ENCODE data around the gene C2CD4C. TPM values are rescaled to one million over a fixed set of nuclear protein-coding genes. Genes with fewer than 3 reads are reported as not detected.

The C2CD4C gene
- total RNA-seq, 1 experiment from 2014 or later, result 0.29 TPM

DNA sequence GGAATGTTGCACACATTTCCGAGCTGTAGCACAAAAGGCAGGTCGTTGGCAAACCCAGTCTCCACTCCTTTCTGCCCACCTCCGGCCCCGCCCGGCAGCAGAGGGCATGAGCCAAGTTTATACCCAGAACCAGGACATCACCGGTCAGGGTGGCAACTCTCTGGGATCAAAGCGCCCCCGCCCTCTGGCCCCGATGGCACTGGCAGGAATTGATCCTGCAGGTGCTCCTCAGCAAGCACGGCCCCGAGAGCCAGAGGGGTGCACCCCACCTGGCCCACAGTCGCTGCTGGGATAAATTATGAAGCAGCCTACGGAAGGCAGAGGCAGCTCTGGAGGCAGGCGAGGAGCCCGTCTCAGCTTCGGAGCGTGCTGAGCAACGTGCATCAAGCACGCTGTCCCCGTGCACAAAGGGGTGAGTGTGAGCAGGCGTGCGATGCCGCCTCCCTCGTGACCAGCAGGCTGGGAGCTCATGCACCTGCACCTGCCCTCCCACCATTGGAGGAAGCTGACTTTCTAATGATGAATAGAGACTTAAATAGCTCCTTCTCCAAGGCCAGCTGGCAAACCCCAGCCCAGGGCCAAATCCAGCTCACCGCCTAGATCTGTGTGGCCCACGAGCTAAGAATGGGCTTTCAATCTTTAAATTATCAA, 26.2 kb upstream of the C2CD4C start:
- no peaks in the 10 kb centered on the region for H3K4me1 ChIP-seq (ENCODE audit: insufficient read depth, low read length)
- no peaks in the 10 kb centered on the region for H3K36me3 ChIP-seq (ENCODE audit: low read depth, low read length)
- H3K9me3 ChIP-seq (ENCODE audit: low read length), result no peaks in the 10 kb centered on the region
- TF ChIP-seq, protein P1, sequence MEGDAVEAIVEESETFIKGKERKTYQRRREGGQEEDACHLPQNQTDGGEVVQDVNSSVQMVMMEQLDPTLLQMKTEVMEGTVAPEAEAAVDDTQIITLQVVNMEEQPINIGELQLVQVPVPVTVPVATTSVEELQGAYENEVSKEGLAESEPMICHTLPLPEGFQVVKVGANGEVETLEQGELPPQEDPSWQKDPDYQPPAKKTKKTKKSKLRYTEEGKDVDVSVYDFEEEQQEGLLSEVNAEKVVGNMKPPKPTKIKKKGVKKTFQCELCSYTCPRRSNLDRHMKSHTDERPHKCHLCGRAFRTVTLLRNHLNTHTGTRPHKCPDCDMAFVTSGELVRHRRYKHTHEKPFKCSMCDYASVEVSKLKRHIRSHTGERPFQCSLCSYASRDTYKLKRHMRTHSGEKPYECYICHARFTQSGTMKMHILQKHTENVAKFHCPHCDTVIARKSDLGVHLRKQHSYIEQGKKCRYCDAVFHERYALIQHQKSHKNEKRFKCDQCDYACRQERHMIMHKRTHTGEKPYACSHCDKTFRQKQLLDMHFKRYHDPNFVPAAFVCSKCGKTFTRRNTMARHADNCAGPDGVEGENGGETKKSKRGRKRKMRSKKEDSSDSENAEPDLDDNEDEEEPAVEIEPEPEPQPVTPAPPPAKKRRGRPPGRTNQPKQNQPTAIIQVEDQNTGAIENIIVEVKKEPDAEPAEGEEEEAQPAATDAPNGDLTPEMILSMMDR (conservative IDR thresholded peaks at IDR 0.05; ENCODE audit: low read depth, low read length), result no peak
- TF ChIP-seq EZH2phosphoT487 (IDR thresholded peaks at IDR 0.05; ENCODE audit: borderline replicate concordance, low read length) (no peak), EZH2 (IDR thresholded peaks at IDR 0.05; ENCODE audit: low read length, unreplicated experiment) (no peak)
- intact Hi-C loops (cut with micrococcal nuclease), result no loop called here
- H3K4me2 ChIP-seq (ENCODE audit: low read length), result no peak overlapping the region
- ATAC-seq, result no peak
- ChIA-PET CTCF (no interaction called here), POLR2A (ENCODE audit: unreplicated experiment) (no interaction called here)
- BruUV-seq (replicated peaks), result no TSS peak
- H3K79me2 ChIP-seq (ENCODE audit: low read length), result no peaks in the 10 kb centered on the region
- H2AFZ ChIP-seq (ENCODE audit: low read length), result no peak overlapping the region
- H3K27me3 ChIP-seq (ENCODE audit: low read length), result no peaks in the 10 kb centered on the region
- no peak overlapping the region for H3K27ac ChIP-seq (ENCODE audit: low read length)
- no peak overlapping the region for H3K9ac ChIP-seq (ENCODE audit: low read length)
- H3K4me3 ChIP-seq (ENCODE audit: low read length), result no peak overlapping the region
- H4K20me1 ChIP-seq (ENCODE audit: low read length), result no peaks in the 10 kb centered on the region
- H3K9me2 ChIP-seq (replicated peaks; ENCODE audit: low read length), result no peaks in the 10 kb centered on the region
- DNase-seq, result no peak
- H3F3A ChIP-seq (ENCODE audit: low read length, unreplicated experiment), result no peaks in the 10 kb centered on the region

DNA sequence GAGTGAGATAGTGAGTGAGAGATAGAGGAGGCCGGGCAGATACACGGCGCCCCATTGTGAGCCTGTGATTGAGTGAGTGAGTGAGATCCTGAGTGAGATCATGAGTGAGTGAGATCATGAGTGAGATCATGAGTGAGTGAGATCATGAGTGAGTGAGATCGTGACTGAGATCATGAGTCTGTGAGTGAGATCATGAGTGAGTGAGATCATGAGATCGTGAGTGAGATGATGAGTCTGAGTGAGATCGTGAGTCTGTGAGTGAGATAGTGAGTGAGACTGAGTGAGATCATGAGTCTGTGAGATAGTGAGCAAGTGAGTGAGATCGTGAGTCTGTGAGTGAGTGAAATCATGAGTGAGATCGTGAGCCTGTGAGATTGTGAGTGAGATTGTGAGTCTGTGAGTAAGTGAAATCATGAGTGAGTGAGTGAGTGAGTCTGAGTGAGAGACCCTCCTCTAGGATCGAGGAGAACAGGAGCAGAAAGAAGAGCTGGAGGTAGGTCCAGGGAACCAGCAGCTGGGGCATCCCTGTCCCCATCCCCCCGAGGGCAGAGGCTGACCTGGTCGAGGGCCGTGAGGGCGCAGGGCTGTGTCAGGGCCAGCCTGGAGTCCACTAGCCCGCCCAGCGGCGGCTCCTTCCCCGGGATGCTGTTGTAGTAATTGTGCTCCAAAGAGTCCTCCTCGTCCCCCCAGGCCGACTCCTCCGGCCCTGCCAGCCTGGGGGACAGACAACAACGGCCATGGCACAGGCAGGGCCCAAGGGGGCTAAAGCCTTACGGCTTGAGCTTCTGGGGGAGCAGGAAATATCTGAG, 25.4 kb upstream of the C2CD4C start:
- TF ChIP-seq EZH2 (IDR thresholded peaks at IDR 0.05; ENCODE audit: low read length, unreplicated experiment) (no peak), EZH2phosphoT487 (IDR thresholded peaks at IDR 0.05; ENCODE audit: borderline replicate concordance, low read length) (no peak)
- TF ChIP-seq, protein P1 (conservative IDR thresholded peaks at IDR 0.05; ENCODE audit: low read depth, low read length), result no peak
- Histone ChIP-seq H2AFZ (ENCODE audit: low read length) (no peak overlapping the region), H3K27me3 (ENCODE audit: low read length) (no peaks in the 10 kb centered on the region), H3K27ac (ENCODE audit: low read length) (no peak overlapping the region), H3K4me1 (ENCODE audit: insufficient read depth, low read length) (no peaks in the 10 kb centered on the region), H3F3A (ENCODE audit: low read length, unreplicated experiment) (no peaks in the 10 kb centered on the region), H3K79me2 (ENCODE audit: low read length) (no peaks in the 10 kb centered on the region), H3K9ac (ENCODE audit: low read length) (no peak overlapping the region), H3K9me3 (ENCODE audit: low read length) (no peaks in the 10 kb centered on the region), H3K4me2 (ENCODE audit: low read length) (no peak overlapping the region), H4K20me1 (ENCODE audit: low read length) (no peaks in the 10 kb centered on the region), H3K9me2 (replicated peaks; ENCODE audit: low read length) (no peaks in the 10 kb centered on the region), H3K36me3 (ENCODE audit: low read depth, low read length) (no peaks in the 10 kb centered on the region), H3K4me3 (ENCODE audit: low read length) (no peak overlapping the region)
- ATAC-seq, result no peak
- ChIA-PET POLR2A (ENCODE audit: unreplicated experiment) (no interaction called here), CTCF (no interaction called here)
- intact Hi-C loops (cut with micrococcal nuclease), result no loop called here
- DNase-seq, result no peak
- no TSS peak for BruUV-seq (replicated peaks)

DNA sequence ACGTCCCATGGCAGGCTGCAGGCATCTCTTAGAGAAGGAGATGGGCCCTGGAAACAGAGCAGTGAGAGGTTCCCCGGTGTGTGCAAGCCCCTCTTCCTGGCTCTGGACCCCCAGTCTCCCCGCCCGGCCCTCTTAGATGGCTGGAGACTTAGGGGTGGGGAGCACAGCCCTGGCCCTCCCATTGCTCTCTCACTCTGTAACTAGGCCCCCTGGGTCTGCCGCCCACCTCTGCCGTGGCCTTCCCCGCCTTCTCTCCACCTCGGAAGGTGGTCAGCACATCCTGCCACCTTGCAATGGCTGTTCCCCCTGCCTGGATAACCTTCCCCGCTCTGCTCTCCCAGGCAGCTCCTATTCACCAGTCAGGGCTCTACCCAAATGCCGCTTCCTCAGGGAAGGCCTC, 21.8 kb upstream of the C2CD4C start:
- BruUV-seq (replicated peaks), result no TSS peak
- no peak for ATAC-seq
- H4K20me1 ChIP-seq (ENCODE audit: low read length), result no peaks in the 10 kb centered on the region
- ChIA-PET POLR2A (ENCODE audit: unreplicated experiment) (no interaction called here), CTCF (no interaction called here)
- no peak overlapping the region for H2AFZ ChIP-seq (ENCODE audit: low read length)
- H3K27me3 ChIP-seq (ENCODE audit: low read length), result no peaks in the 10 kb centered on the region
- no peaks in the 10 kb centered on the region for H3K9me2 ChIP-seq (replicated peaks; ENCODE audit: low read length)
- H3F3A ChIP-seq (ENCODE audit: low read length, unreplicated experiment), result no peaks in the 10 kb centered on the region
- no peak for TF ChIP-seq EZH2phosphoT487 (IDR thresholded peaks at IDR 0.05; ENCODE audit: borderline replicate concordance, low read length)
- TF ChIP-seq, protein P1 (conservative IDR thresholded peaks at IDR 0.05; ENCODE audit: low read depth, low read length), result no peak
- no peak for TF ChIP-seq EZH2 (IDR thresholded peaks at IDR 0.05; ENCODE audit: low read length, unreplicated experiment)
- H3K9ac ChIP-seq (ENCODE audit: low read length), result no peak overlapping the region
- no peaks in the 10 kb centered on the region for H3K79me2 ChIP-seq (ENCODE audit: low read length)
- H3K4me3 ChIP-seq (ENCODE audit: low read length), result no peak overlapping the region
- no peak overlapping the region for H3K4me2 ChIP-seq (ENCODE audit: low read length)
- H3K27ac ChIP-seq (ENCODE audit: low read length), result no peak overlapping the region
- no peaks in the 10 kb centered on the region for H3K36me3 ChIP-seq (ENCODE audit: low read depth, low read length)
- H3K4me1 ChIP-seq (ENCODE audit: insufficient read depth, low read length), result no peaks in the 10 kb centered on the region
- DNase-seq, result no peak
- intact Hi-C loops (cut with micrococcal nuclease), result no loop called here
- no peaks in the 10 kb centered on the region for H3K9me3 ChIP-seq (ENCODE audit: low read length)
